Left lung (tissue), 10 donors: ENCODE results near the gene EPB41L2. TPM values are rescaled to one million over a fixed set of nuclear protein-coding genes. Genes with fewer than 3 reads are reported as not detected.

Experiments
- ATAC-seq: fragments of 200-7000 bp; cut with Tn5 transposase; one replicate; pipeline ENCODE4 v1.9.1; 2020; ENCODE audit warnings: moderate library complexity
- DNase-seq, 4 donors: peaks; one replicate each; pipeline ENCODE4 v3.0.0-alpha.2; 2013 to 2020
- H3K27ac ChIP-seq, 2 donors: fragments of 200-600 bp; sonication (generic) in 1 of 2; one replicate each; pipeline versions ENCODE4 v1.5.0 to v1.8.0; 2020 to 2021
- H3K27me3 ChIP-seq, 2 donors: fragments of 200-600 bp; sonication (generic) in 1 of 2; one replicate each; pipeline versions ENCODE4 v1.5.0 to v1.8.0; 2020 to 2021
- H3K36me3 ChIP-seq, 2 donors: fragments of 200-600 bp; sonication (generic) in 1 of 2; one replicate each; pipeline versions ENCODE4 v1.5.0 to v1.8.0; 2020 to 2021
- H3K4me1 ChIP-seq, 2 donors: fragments of 200-600 bp; one replicate each; pipeline ENCODE4 v1.8.0; 2021
- H3K4me3 ChIP-seq, 2 donors: fragments of 200-600 bp; sonication (generic) in 1 of 2; one replicate each; pipeline versions ENCODE4 v1.5.0 to v1.8.0; 2020 to 2021; ENCODE audit warnings: mild to moderate bottlenecking in 1 of 2
- H3K9me3 ChIP-seq, 2 donors: fragments of 200-600 bp; sonication (generic) in 1 of 2; one replicate each; pipeline versions ENCODE4 v1.5.0 to v1.8.0; 2020 to 2021
- CTCF ChIP-seq, 2 donors: fragments of 200-600 bp; sonication (generic) in 1 of 2; IDR thresholded peaks; one replicate each; pipeline versions ENCODE4 v1.5.0 to v1.8.0; 2021; ENCODE audit warnings: antibody characterized with exemption in 2 of 2
- intact Hi-C, 2 donors: fragments of 100-400 bp; cut with DNase I; formaldehyde crosslinking; loops; one replicate each; pipeline versions ENCODE4 v1.11.2 to v1.14.2; 2022
- polyA plus RNA-seq, 6 donors: library from polyadenylated mRNA; unstranded; fragments of 120-200 nt; gene quantifications; one replicate each; pipeline ENCODE4 v1.2.1, GENCODE V29; 2013; ENCODE audit not compliant: insufficient read length in 6 of 6
- total RNA-seq, 2 donors: library from RNA; stranded (reverse); fragmentation: NEBNext Ultra II Directional; extraction: Animal tissue kit (Norgen Biotek cat#: 25700); gene quantifications; one replicate each; pipeline ENCODE4 v1.2.1, GENCODE V29; 2021
- donor health status: DM: no; HTN: yes; CAD: no.
- donor health status: DM: no; HTN: no; CAD: no.

The EPB41L2 gene
- total and polyA plus RNA-seq, 8 donors = 91.3 to 277 (median 248) TPM

DNA sequence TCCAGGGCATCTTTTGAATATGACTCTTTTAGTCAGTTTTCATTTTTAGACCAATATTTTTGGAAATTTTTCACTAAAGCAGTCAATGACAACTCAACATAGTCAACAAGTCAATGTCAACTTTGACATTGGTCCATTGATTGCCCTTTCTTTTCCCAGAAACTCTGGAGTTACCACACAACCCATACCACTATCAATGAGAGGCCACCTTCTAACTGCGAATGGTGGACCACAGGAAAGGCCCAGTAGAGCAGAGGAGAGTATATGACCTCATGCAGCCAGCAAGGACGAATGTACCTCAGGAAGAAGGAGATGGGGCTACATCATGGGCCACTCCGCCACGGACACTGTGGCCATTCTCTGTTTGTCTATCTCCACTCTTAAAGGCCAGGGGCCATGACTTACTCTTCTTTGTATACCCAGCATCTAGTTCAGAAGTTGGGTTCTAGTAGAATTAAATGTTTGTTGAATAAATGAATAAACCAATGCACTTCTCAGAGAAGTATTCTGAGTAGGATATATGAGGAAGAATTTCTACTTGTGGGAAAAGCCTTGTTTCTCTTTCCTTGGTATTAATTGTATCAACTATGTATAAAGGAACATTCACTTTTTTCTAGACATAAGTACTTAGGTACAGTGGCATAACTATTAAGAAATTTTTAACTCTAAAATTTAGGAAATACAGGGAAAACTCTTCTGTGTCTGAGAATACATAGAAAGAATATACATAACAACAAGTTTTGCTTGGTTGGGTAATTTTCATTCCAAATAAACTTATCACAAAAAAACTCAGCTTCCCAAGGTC, 236.4 kb downstream of the EPB41L2 start:
- Histone ChIP-seq H3K4me1 (no peaks in the 10 kb centered on the region), H3K27ac (no peak overlapping the region), H3K27me3 (no peaks in the 10 kb centered on the region), H3K4me3 (no peak overlapping the region), H3K36me3 (no peaks in the 10 kb centered on the region), H3K9me3 (no peaks in the 10 kb centered on the region)
- TF ChIP-seq CTCF (IDR thresholded peaks at IDR 0.05) = no peak
- DNase-seq (no peak), ATAC-seq (no peak)
- intact Hi-C loops = no loop called here

DNA sequence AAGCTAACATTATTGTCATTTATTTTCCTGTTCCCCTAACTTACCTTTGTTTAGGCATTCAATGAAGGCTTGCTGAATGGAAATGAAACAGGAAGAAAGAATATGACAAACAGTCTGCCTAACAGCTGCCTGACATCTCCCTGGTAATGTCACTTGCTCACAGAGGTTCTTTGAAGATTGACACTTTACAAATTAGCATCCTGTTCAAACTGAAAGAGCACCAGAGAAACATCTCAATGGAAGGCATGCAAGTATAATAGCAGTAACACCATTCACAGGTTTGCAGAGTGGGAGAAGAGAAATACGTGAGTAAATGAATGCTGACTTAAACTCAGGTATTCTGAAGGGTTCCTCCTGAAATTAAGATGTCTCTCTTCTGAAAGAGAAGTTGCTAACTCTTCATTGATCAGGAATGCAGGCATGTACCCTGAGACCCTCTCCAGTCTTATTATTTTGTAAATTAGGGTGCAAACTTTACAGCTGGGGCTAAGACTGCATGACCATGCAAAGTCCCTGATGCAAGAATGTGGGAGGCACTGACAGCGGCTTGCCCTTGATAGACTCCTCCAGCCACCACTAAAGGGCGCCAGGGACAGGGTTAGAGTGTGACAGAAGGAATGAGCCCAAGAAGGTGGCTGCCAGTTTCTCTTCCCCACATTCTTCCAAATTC, 237.1 kb downstream of the EPB41L2 start:
- intact Hi-C loops = no loop called here
- no peak for DNase-seq
- Histone ChIP-seq H3K27me3 (no peaks in the 10 kb centered on the region), H3K36me3 (no peaks in the 10 kb centered on the region), H3K27ac (no peak overlapping the region), H3K4me3 (no peak overlapping the region), H3K9me3 (no peaks in the 10 kb centered on the region), H3K4me1 (no peaks in the 10 kb centered on the region)
- ATAC-seq = no peak
- TF ChIP-seq CTCF (IDR thresholded peaks at IDR 0.05) = no peak

DNA sequence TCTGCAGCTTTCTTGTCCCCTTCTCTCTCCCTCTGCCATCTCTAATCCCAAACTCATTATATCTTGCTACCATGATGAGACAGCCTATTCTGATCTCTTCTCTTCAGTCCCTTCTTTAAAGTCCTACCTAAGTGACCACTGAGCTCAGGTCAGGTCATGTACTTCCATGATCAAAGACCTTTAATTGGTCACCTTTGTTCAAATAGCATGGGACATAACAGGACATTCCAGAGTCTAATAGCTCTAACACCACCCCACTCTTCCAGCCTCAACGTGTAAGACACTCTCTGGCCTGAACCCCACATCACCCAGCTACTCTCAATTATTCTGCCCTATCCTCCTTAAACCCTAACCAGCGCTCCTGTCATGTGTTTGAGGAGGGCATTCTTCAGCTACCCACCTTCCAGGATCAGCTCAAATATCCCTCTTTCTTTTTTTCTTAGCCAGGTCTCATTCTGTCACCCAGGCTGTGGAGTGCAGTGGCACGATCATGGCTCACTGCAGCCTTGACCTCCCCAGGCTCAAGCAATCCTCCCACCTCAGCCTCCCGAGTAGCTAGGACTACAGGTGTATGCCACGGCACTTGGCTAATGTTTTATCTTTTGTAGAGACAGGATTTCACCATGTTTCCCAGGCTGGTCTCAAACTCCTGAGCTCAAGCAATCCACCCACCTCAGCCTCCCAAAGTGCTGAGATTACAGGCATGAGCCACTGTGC, 237.9 kb downstream of the EPB41L2 start:
- Histone ChIP-seq H3K36me3 (no peaks in the 10 kb centered on the region), H3K4me3 (no peak overlapping the region), H3K27me3 (no peaks in the 10 kb centered on the region), H3K4me1 (no peaks in the 10 kb centered on the region), H3K9me3 (no peaks in the 10 kb centered on the region), H3K27ac (no peak overlapping the region)
- intact Hi-C loops = no loop called here
- DNase-seq (no peak), ATAC-seq (no peak)
- TF ChIP-seq CTCF (IDR thresholded peaks at IDR 0.05) = no peak

DNA sequence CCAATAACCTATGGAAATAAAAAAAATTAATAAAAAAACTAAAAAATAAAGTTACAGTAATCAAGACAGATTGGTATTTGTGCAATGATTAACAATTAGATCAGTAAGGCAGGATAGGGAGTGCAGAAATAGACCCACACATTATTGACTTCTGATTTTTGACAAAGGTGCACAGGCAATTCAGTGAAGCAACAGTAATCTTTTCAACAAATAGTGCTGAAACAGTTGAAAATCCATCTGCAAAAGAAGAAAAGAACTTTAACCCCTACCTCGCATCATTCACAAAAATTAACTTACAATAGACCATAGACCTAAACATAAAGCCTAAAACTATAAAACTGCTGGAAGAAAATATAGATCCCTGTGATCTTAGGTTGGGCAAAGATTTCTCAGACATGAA, 240.3 kb downstream of the EPB41L2 start:
- no peaks in the 10 kb centered on the region for H3K27me3 ChIP-seq
- H3K27ac ChIP-seq = no peak overlapping the region
- ATAC-seq = no peak
- H3K4me3 ChIP-seq = no peak overlapping the region
- intact Hi-C loops = no loop called here
- no peaks in the 10 kb centered on the region for H3K4me1 ChIP-seq
- no peaks in the 10 kb centered on the region for H3K36me3 ChIP-seq
- TF ChIP-seq CTCF (IDR thresholded peaks at IDR 0.05) = no peak
- H3K9me3 ChIP-seq = peaks cover 0 to 3% of the 10 kb centered on the region in 2 donors
- DNase-seq = no peak
